Psoas muscle (tissue), 8 donors: Measurements from ENCODE around the gene CHD5. TPM values are rescaled to one million over a fixed set of nuclear protein-coding genes. Genes with fewer than 3 reads are reported as not detected.

Experiments used
- ATAC-seq, 4 donors: fragments of 200-7000 bp; cut with Tn5 transposase; one replicate each; pipeline ENCODE4 v1.9.1; 2020; ENCODE audit warnings: moderate library complexity in 3 of 4, mild to moderate bottlenecking in 2 of 4
- DNase-seq, 2 donors: peaks; one replicate each; pipeline ENCODE4 v3.0.0-alpha.2; 2020
- H3K27ac ChIP-seq: fragments of 200-600 bp; one replicate; pipeline ENCODE4 v1.8.0; 2022
- H3K27me3 ChIP-seq, 3 donors: fragments of 200-600 bp in 1 of 3; one replicate each; pipeline versions ENCODE4 v1.6.1 to v1.8.0; 2013 to 2022; ENCODE audit warnings: low read length in 2 of 3, mild to moderate bottlenecking in 2 of 3, moderate library complexity in 1 of 3; ENCODE audit not compliant: insufficient read depth in 3 of 3
- H3K36me3 ChIP-seq, 2 donors: fragments of 200-600 bp in 1 of 2; one replicate each; pipeline versions ENCODE4 v1.6.1 to v1.8.0; 2013 to 2022; ENCODE audit warnings: low read depth in 1 of 2, mild to moderate bottlenecking in 1 of 2, moderate library complexity in 1 of 2; ENCODE audit not compliant: insufficient read depth in 1 of 2
- H3K4me1 ChIP-seq: fragments of 200-600 bp; one replicate; pipeline ENCODE4 v1.8.0; 2022
- H3K4me3 ChIP-seq: fragments of 200-600 bp; one replicate; pipeline ENCODE4 v1.8.0; 2022; ENCODE audit warnings: mild to moderate bottlenecking
- H3K9me3 ChIP-seq: fragments of 200-600 bp; one replicate; pipeline ENCODE4 v1.8.0; 2022
- WGBS, 3 donors: extraction: QIAGEN DNeasy Blood & Tissue Kit; methylation state at CpG; one replicate each; pipeline versions ENCODE4 v1.1.6 to v1.1.7; 2013; 5-methylcytosine and 5-hydroxymethylcytosine counted together
- intact Hi-C, 2 donors: fragments of 100-400 bp; cut with DNase I; formaldehyde crosslinking; loops; one replicate each; pipeline versions ENCODE4 v1.11.0 to v1.14.2; 2022
- polyA plus RNA-seq, 3 donors: library from polyadenylated mRNA; stranded (reverse); fragments of 200-250 nt; gene quantifications; one replicate each; pipeline ENCODE4 v1.2.3, GENCODE V29; 2013
- total RNA-seq, 4 donors: library from RNA; stranded (reverse); fragmentation: NEBNext Ultra II Directional in 2 of 4; extraction: Animal tissue kit (Norgen Biotek cat#: 25700) in 2 of 4; gene quantifications; one replicate each; pipeline versions ENCODE4 v1.2.1 to v1.2.4, GENCODE V29; 2021 to 2023
- TF ChIP-seq, protein P1 (sequence below): fragments of 200-600 bp; IDR thresholded peaks from one replicate; pipeline ENCODE4 v1.8.0; 2022; ENCODE audit warnings: antibody characterized with exemption
- donor health status: healthy with polysubstance abuse.
- donor health status: DM: no; HTN: no; CAD: no; lungs with moderate emphysema.
- donor health status: Bipolar disorder and iron deficiency.
- donor health status: healthy.
- donor health status: DM: yes; HTN: yes; CAD: no.
- donor health status: DM: no; HTN: no; CAD: no.
- donor health status: DM: no; HTN: no; CAD: no.
- donor health status: DM: yes; HTN: yes; CAD: no.

Gene CHD5
- total and polyA plus RNA-seq, 7 donors, result 0.03 to 0.38 (median 0.24) TPM; not detected in 2

DNA sequence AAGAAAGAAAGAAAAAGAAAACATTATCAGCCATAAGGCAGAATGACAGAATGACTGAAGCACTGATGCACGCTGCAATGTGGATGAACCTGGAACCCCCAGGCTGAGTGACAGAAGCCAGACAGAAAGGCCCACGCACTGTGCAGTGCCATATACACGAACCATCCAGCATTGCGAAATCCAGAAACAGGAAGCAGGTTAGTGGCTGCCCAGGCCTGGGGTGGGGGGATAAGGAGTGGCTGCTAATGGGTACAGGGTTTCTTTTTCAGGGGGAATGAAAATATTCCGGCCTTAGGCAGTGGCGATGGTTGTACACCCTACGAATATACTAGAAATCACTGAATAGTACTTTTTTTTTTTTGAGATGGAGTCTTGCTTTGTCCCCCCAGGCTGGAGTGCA is 57.0 kb downstream of the CHD5 start:
- no peak for DNase-seq
- Histone ChIP-seq H3K27me3 (peaks cover 0 to 13% (median 0%) of the 10 kb centered on the region in 3 donors), H3K9me3 (no peaks in the 10 kb centered on the region), H3K4me1 (peaks cover 2% of the 10 kb centered on the region), H3K36me3 (no peaks in the 10 kb centered on the region), H3K4me3 (no peak overlapping the region), H3K27ac (no peak overlapping the region)
- WGBS, 3 donors, result 73 to 79% (median 79%) methylated on average over 7 of the region's 7 CpGs
- TF ChIP-seq, protein P1, sequence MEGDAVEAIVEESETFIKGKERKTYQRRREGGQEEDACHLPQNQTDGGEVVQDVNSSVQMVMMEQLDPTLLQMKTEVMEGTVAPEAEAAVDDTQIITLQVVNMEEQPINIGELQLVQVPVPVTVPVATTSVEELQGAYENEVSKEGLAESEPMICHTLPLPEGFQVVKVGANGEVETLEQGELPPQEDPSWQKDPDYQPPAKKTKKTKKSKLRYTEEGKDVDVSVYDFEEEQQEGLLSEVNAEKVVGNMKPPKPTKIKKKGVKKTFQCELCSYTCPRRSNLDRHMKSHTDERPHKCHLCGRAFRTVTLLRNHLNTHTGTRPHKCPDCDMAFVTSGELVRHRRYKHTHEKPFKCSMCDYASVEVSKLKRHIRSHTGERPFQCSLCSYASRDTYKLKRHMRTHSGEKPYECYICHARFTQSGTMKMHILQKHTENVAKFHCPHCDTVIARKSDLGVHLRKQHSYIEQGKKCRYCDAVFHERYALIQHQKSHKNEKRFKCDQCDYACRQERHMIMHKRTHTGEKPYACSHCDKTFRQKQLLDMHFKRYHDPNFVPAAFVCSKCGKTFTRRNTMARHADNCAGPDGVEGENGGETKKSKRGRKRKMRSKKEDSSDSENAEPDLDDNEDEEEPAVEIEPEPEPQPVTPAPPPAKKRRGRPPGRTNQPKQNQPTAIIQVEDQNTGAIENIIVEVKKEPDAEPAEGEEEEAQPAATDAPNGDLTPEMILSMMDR, result no peak
- intact Hi-C loops, result no loop called here
- no peak for ATAC-seq

DNA sequence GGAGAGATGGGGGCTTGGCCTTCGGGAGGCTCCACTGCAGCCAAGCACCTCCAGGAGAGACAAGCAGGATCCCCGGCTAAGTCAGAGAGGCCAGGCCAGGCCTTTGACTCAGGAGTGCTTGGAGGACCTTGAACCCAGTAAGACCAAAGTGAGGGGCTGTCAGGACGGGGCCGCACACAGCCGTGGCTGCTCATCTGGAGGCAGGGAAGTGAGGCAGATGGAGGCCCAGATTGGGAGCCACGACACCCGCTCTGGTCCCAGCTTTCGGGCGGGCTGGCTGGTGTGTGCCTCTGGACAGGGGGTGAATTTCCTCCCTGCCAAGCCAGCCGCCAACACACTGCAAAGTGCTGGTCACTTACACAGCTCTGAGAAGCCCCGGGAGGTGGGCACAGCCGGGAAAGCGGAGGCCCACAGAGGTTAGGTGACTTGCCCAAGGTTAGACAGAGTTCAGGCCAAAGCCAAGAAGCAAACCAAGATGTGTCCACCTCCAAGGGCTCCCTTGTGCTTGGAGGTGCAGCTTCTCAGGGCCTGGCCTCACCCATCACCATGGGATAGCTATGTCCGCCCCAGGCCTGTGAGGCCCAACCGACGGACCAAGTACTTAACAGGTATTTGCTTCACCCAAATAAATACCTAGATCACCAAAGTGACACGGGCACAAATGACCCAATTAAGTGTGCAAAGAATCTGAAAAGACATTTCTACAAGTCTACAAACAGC is 58.3 kb downstream of the CHD5 start:
- DNase-seq (no peak), ATAC-seq (no peak)
- Histone ChIP-seq H3K36me3 (no peaks in the 10 kb centered on the region), H3K4me1 (no peaks in the 10 kb centered on the region), H3K9me3 (peaks cover 5% of the 10 kb centered on the region), H3K27me3 (peaks cover 0 to 13% (median 0%) of the 10 kb centered on the region in 3 donors), H3K4me3 (no peak overlapping the region), H3K27ac (no peak overlapping the region)
- WGBS, 3 donors, result 89 to 96% (median 91%) methylated on average over 17 of the region's 17 CpGs
- intact Hi-C loops, result no loop called here
- TF ChIP-seq, protein P1, result no peak

- WGBS, 3 donors, result 75 to 78% (median 75%) methylated on average over 15 to 18 of the region's 18 CpGs
- no peak for ATAC-seq
- H3K4me1 ChIP-seq, result no peaks in the 10 kb centered on the region
- H3K27ac ChIP-seq, result no peak overlapping the region
- H3K9me3 ChIP-seq, result peaks cover 7% of the 10 kb centered on the region
- DNase-seq, result peak in 1 of 2 donors; percentile 41
- H3K27me3 ChIP-seq, result peaks cover 0 to 8% (median 0%) of the 10 kb centered on the region in 3 donors
- intact Hi-C loops, result no loop called here
- H3K4me3 ChIP-seq, result no peak overlapping the region
- TF ChIP-seq, protein P1, result no peak
- H3K36me3 ChIP-seq, result no peaks in the 10 kb centered on the region
These were observed 59.1 kb downstream of the CHD5 start for GRCh38 chr1:6121021-6121421.

- H3K9me3 ChIP-seq, result peaks cover 13% of the 10 kb centered on the region
- no peak overlapping the region for H3K4me3 ChIP-seq
- 73 to 79% (median 77%) methylated on average over 3 of the region's 3 CpGs for WGBS, 3 donors
- intact Hi-C loops, result no loop called here
- H3K36me3 ChIP-seq, result no peaks in the 10 kb centered on the region
- no peak for DNase-seq
- H3K4me1 ChIP-seq, result no peaks in the 10 kb centered on the region
- ATAC-seq, result no peak
- TF ChIP-seq, protein P1, result no peak
- H3K27ac ChIP-seq, result no peak overlapping the region
- H3K27me3 ChIP-seq, result peaks cover 0 to 3% (median 0%) of the 10 kb centered on the region in 3 donors
These were observed 61.7 kb downstream of the CHD5 start for GRCh38 chr1:6118415-6118814.

DNA sequence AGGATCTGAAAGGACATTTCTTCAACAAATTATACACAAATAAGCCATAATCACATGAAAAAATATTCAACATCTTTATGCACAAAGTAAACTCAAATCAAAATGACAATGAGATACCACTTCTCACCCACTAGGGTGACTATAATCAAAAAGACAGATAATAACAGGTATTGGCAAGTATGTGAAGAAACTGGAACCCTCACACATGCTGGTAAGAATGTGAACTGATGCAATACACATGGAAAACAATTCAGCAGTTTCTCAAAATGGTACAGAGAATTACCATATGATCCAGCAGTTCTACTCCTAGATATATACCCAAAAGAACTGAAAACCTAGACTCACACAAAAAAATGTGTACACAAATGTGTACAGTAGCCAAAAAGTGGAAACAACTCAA is 62.5 kb downstream of the CHD5 start:
- Histone ChIP-seq H3K4me1 (no peaks in the 10 kb centered on the region), H3K4me3 (no peak overlapping the region), H3K36me3 (no peaks in the 10 kb centered on the region), H3K9me3 (peaks cover 13% of the 10 kb centered on the region), H3K27me3 (peaks cover 0 to 3% (median 0%) of the 10 kb centered on the region in 3 donors), H3K27ac (no peak overlapping the region)
- ATAC-seq (no peak), DNase-seq (no peak)
- TF ChIP-seq, protein P1, result no peak
- intact Hi-C loops, result no loop called here
